ENCODE data around the gene MTF1.

Gene MTF1

DNA sequence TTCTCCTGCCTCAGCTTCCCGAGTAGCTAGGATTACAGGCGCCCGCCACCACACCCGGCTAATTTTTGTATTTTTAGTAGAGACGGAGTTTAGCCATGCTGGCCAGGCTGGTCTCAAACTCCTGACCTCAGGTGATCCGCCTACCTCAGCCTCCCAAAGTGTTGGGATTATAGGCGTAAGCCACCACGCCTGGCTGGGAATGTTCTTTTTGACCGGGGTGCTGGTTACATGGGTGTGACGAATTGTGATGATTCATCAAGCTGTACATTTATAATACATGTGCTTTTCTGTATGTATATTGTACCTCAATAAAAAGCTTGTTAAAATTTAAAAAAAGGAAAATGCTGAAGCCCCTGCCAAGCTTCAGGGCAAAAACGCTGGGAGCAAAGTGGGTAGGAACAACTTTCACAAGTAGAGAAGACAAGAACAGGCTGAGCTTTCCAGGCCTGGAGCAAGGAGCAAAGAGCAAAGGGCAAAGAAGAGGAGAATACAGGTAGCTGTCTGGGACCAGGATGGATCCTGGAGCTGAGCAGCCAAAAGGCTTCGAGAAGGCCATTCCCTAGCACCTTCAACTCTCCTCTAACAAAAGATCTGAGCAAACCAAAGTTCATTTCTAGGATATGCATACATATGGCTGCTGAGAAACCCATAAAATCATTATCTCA is 30.9 kb downstream of the MTF1 start:
- DNase-seq (ENCODE audit: low read depth): no peak

- no peak for DNase-seq (ENCODE audit: low read depth)
These were observed 33.9 kb downstream of the MTF1 start for GRCh38 chr1:37825506-37825905.

DNA sequence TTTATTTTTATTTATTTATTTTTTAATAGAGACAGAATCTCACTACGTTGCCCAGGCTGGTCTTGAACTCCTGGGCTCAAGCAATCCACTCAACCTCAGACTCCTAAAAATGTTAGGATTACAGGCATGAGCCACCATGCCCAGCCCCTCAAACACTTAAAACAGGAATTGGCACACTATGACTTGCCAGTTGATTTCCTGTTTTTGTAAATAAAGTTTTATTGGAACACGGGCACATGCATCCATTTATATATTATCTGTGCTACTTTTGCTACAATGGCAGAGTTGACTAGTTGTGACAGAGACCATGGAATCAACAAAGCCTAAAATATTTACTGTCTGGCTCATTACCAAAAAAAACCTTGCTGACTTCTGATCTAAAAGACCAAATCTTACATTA is 35.4 kb downstream of the MTF1 start:
- no peak for DNase-seq (ENCODE audit: low read depth)

- DNase-seq (ENCODE audit: low read depth): no peak
These were observed 36.2 kb downstream of the MTF1 start for GRCh38 chr1:37822906-37823815.

DNA sequence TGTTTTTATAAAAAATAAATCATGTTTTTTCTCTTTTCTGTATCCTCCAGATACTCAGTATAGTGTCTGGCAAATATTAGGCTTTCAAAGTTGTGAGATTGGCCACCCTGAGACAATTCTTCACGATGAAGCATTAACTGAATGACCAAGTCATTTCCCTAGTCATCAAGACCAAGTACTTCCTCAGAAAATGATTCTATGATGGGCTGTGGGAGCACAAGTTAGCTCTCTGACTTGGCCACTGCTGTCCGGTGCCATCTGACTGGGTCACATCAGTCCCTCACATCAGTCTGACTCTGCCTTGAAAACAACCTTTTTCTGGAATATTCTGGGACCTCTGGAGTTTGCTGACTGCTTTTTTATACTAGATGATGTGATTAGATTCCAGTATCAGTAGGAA is 37.9 kb downstream of the MTF1 start:
- no peak for DNase-seq (ENCODE audit: low read depth)

DNA sequence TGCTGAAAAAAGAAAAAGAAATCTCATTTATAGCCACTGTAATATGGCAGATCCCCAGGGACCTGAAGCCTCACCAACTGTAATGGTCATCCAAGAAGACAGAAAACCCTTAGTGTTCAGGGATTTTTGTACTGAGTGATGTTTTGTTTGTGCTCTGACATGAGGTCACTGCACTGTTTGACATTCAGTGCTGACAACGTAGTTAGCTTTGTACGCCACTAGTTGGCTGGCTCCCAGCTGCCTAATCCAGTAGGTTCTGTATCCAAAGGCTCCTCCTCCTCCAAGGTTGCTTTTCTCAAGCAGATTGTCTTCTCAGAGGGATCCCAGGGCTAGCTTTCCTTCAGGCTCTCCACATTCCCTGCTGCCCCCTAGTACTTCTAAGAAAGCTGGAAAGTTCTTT is 41.9 kb downstream of the MTF1 start:
- no peak for DNase-seq (ENCODE audit: low read depth)

- no peak for DNase-seq (ENCODE audit: low read depth)
These were observed 45.1 kb downstream of the MTF1 start for GRCh38 chr1:37814252-37814651.

GRCh38 chr1:37813529-37814145 is 45.8 kb downstream of the MTF1 start:
- DNase-seq (ENCODE audit: low read depth): no peak

DNA sequence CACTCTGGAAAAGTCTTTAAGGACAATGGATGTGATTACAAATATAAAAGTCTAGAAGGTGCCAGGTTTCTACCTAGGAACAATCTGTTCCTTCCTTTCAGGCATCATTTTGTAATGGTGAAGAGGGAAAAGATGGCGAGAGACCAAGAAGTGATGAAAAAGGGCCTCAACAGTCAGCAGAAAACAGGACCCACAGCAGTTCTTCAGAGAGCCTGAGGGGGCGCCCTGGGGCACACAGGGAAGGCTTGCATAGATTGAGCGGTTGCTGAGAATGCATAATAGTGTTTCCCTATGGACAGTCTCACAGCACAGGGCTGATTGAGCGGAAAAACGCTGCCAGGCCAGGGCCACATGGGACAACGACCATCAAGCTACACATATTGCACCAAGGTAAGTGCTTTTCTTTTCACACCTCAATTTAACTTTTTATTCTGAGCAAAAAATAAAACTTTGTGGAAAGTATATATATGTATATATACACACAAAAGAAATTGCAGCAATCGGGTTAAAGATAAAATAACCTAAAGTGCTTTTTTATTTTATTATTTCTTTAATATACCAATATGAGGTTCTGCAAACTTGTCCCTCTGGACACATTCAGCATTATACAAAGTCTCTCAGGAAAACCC is 48.3 kb downstream of the MTF1 start:
- peak; percentile 56 for DNase-seq (ENCODE audit: low read depth)

GRCh38 chr1:37809942-37810341 is 49.5 kb downstream of the MTF1 start:
- DNase-seq (ENCODE audit: low read depth): no peak

DNA sequence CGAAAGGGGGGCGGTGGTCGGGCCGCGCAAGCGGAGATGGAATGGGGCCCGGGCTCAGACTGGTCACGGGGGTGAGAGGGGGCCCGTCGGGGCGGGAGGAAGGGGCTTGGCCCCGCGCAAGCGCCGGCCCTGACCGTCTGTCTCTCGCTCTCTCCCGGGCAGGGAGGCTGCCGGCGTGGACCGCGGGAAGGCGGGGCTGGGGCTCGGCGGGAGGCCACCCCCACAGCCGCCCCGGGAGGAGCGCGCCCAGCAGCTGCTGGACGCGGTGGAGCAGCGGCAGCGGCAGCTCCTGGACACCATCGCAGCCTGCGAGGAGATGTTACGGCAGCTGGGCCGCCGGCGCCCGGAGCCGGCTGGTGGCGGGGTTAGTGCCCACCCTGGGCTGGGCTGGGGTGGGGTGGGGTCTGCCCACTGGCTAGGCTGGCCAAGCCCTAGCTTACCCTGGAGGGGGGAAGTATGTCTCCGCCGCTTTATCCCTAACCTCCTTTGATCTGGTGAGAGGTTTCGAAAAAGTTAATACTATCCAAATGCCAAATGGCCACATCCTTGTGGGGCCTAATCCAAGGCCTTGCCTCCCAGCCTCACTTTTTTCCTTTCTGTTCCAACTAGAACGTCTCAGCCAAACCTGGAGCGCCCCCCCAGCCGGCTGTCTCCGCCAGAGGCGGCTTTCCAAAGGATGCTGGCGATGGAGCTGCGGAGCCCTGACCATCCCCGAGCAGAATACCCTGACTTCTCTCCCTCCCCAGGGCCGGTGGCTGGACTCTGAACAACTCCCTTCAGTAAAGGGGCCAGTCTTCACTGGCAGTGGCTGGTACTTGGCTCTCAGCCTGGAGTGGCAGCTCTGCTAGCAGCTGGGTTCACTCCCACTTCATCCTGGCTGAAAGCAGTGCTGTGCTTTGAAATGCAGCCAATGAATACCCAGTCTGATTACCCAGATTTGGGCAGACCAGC is 50.7 kb downstream of the MTF1 start:
- peak; percentile 60 for DNase-seq (ENCODE audit: low read depth)

GRCh38 chr1:37807555-37808368 is 51.6 kb downstream of the MTF1 start, which contains the start of the genes C1orf122 and YRDC:
Gene C1orf122 (plus strand): TSS chr1:37807790. CDS start chr1:37808405, 615 bp downstream.
Gene YRDC (minus strand): TSS chr1:37808208. CDS start chr1:37808180, 28 bp downstream.
- DNase-seq (ENCODE audit: low read depth): peak; percentile 82

DNA sequence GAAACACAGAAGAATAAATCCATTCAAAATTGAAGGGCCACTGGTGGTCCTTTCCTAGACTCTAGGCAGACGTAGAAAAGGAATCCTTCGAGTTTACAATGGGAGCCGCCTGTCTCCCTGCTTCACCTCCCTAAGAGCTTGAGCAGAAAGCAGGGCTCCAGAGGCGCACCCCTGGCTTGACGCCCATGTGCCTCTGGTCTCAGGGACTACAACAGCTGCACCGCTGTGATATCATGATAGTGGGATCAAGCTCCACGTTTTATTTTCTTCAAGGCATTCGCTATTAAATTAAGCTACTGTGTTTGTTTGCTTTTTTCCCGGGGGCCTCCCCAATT is 52.2 kb downstream of the MTF1 start:
- no peak for DNase-seq (ENCODE audit: low read depth)

DNA sequence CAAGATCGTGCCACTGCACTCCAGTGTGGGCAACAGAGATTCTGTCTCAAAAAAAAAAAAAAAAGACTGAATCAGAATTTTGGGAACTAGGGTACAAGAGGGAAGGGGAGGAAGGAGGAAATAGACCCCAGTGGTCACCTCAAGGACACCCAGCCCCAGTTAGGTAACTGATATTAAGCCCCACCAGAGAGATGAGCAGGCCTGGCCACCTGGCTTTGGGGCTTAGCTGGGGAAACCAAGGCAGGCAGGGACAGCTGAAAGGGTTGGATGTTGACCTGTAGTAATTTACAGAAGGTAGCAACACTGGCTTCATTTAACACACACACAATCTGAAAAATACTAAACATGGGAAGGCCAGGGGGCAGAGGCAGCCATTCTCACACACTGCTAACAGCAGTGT is 57.0 kb downstream of the MTF1 start:
- DNase-seq (ENCODE audit: low read depth): no peak

DNA sequence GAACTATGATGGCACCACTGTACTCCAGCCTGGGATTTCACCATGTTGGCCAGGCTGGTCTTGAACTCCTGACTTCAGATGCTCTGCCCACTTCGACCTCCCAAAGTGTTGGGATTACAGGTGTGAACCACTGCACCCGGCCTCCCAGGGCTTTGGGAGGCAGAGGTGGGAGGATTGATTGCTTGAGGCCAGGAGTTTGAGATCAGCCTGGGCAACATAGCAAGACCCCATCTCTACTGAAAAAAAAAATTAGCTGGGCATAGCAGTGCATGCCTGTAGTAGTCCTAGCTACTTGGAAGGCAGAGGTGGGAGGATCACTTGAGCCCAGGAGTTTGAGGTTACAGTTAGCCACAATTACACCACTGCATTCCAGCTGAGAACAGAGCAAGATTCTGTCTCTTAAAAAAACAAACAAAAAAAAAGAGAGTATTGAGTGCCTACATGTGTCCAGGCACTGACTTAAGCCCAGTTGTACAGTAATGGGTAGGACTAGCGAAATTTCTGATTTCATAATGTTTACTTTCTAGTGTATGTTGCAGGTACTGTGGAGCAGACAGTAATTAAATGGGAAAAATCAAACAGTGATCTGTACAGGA is 61.5 kb downstream of the MTF1 start:
- DNase-seq (ENCODE audit: low read depth): no peak

DNA sequence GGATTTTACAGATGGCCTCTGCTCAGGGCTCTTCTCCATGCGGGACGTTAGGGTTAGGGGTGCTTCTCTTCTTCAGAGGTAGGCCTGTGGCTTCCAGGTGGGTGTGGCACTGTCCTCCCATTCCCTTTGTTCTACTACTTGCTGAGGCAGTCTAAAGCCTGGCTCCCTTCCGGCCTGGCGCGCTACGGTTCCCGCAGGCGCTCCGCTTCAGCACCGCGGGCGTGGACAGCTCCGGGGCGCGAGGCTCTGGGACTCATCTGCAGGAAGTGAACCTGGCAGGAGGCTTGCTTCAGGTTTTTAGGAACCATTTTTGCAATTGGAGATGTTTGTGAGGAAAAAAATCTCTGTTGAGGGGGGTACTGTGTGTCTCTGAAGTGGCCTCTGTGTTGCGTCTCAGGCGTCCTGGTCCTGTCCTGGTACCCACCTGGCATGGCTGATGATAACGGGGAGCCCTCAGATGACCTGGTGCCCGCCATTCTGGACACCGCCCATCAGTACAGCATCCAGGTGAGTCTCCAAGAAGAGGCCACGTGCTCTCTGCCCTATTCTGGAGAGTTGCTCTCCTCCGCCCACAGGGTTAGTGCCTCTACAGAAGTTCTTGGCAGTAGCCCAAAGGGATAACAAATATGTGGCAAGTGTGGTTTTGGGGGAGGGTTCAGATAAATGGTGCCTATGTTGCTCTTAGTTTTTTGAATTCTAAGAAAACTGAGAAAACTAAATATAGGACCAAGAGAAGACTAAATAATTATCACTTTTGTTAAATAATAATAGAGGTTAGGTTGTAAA is 63.9 kb downstream of the MTF1 start:
- DNase-seq (ENCODE audit: low read depth): no peak

GRCh38 chr1:37794372-37795339 is 64.7 kb downstream of the MTF1 start:
- DNase-seq (ENCODE audit: low read depth): no peak

DNA sequence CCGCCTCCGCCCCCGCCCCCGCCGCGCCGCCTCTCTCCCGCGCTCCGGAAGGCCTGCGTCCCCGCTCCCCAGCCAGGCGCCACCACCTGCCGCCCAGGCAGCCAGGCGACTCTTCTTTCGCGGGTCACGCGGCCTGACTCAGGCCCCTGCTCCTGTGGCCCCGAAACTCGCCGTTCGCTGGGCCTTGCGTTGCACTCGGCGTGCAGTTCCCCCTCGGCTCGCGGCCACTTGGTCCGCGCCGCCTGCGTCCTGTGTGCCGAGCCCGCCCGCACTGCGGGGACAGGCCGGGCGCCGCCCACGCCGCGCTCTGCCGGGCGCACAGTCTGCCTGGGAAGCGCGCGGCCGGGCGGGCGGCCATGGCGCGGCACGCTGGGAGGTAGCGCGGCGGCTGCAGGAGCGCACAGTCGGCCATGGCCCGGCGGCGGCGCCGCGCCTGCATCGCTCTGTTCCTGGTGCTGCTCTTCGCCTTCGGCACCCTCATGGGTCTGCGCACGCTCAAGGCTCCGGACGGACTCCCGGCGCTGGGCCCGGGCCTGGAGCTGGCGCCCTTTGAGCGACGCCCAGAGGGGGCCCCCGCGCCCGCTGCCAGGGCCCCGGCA is 65.5 kb downstream of the MTF1 start, which contains the start of gene MANEAL:
Gene MANEAL, plus strand, starts transcription at position 75 of the 599 bp plus-strand sequence. Its CDS starts 336 bp downstream, at position 411.
- no peak for DNase-seq (ENCODE audit: low read depth)
